SH-SY5Y (cell line): Measurements from ENCODE around the gene TMEM135.

Experiments
- GATA2 ChIP-seq: IDR thresholded peaks from 2 replicates; pipeline ENCODE4 v1.6.1; 2011; ENCODE audit warnings: mild to moderate bottlenecking, low read depth, low read length
- GATA3 ChIP-seq: IDR thresholded peaks from 2 replicates; pipeline ENCODE4 v1.6.1; 2011; ENCODE audit warnings: low read depth, mild to moderate bottlenecking, low read length, moderate library complexity

DNA sequence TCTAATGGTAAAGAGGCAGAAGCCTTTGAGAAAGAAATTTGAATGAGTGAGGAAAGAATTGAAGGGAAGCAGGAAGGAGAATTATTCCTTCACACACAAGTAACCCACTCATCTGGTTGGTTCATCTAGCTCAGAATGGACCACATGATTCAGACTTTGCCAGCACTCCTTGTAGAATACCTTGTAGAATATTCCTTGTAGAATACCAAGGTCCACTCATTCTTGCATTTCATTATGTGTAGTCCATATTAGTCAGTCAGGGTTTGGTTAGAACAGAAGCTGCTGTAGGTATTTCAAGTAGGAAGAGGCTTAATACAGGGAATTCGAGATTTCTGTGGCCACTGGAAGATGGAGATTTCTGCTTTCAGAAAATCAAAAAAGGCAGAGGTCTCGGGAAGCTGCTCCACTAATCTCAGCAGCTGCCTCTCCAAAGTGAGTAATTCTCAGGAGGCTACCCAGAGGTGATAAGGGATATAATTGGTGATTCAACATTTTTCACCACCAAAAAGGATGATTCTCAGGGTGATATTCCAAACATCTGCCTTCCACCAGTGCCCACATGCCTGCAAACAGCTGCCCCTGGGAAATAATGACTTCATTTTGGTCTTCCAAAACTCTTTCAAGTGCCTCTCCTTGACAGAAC lies 329.1 kb downstream of the TMEM135 start:
- TF ChIP-seq GATA3 (no peak), GATA2 (no peak)
